ENCODE data around the gene GDF2. TPM values are rescaled to one million over a fixed set of nuclear protein-coding genes. Genes with fewer than 3 reads are reported as not detected.

The GDF2 gene
- total RNA-seq, 1 donor from 2014 or later, result not detected

DNA sequence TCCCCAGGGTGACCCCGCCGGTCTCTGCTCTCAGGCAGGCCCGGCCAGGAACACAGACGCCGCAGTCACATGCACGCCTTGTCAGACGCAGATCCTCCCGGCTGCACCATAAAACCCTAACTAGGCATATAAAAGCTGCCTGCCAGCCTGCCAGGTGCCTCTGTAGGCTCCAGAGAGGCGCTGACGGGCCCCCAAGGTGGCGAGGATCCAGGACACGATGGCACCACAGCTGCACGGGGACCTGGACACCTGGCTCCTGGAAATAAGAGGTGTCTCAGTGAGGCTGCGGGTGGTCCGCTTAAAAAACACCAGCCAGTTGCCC lies 44.1 kb upstream of the GDF2 start:
- DNase-seq (ENCODE audit: low spot score), result no peak
- H3K36me3 Mint-ChIP-seq (ENCODE audit: low read depth), result no peaks in the 10 kb centered on the region

GRCh38 chr10:47278720-47279119 lies 43.5 kb upstream of the GDF2 start:
- Mint-ChIP-seq H3K27ac (ENCODE audit: unreplicated experiment) (no peak overlapping the region), H3K36me3 (ENCODE audit: low read depth) (no peaks in the 10 kb centered on the region), H3K9me3 (ENCODE audit: low read depth) (peaks cover 4% of the 10 kb centered on the region), H3K4me3 (ENCODE audit: unreplicated experiment) (no peak overlapping the region), H3K4me1 (ENCODE audit: low read depth) (no peaks in the 10 kb centered on the region), H3K27me3 (ENCODE audit: low read depth) (peaks cover 21% of the 10 kb centered on the region)
- no peak for TF ChIP-seq CTCF (IDR thresholded peaks at IDR 0.05)
- DNase-seq (ENCODE audit: low spot score), result no peak

More for the DNA sequence above, 44.1 kb upstream of the GDF2 start:
- TF ChIP-seq CTCF (IDR thresholded peaks at IDR 0.05), result no peak
- Mint-ChIP-seq H3K4me1 (ENCODE audit: low read depth) (no peaks in the 10 kb centered on the region), H3K4me3 (ENCODE audit: unreplicated experiment) (no peak overlapping the region), H3K27ac (ENCODE audit: unreplicated experiment) (no peak overlapping the region), H3K9me3 (ENCODE audit: low read depth) (peaks cover 10% of the 10 kb centered on the region), H3K27me3 (ENCODE audit: low read depth) (peaks cover 21% of the 10 kb centered on the region)

- Mint-ChIP-seq H3K4me3 (ENCODE audit: unreplicated experiment) (no peak overlapping the region), H3K4me1 (ENCODE audit: low read depth) (no peaks in the 10 kb centered on the region), H3K27me3 (ENCODE audit: low read depth) (peaks cover 21% of the 10 kb centered on the region), H3K9me3 (ENCODE audit: low read depth) (no peaks in the 10 kb centered on the region), H3K27ac (ENCODE audit: unreplicated experiment) (no peak overlapping the region), H3K36me3 (ENCODE audit: low read depth) (no peaks in the 10 kb centered on the region)
- no peak for DNase-seq (ENCODE audit: low spot score)
- no peak for TF ChIP-seq CTCF (IDR thresholded peaks at IDR 0.05)
These were observed 43.0 kb upstream of the GDF2 start for GRCh38 chr10:47279276-47279675.

- DNase-seq (ENCODE audit: low spot score), result no peak
- no peaks in the 10 kb centered on the region for H3K36me3 Mint-ChIP-seq (ENCODE audit: low read depth)
- no peak overlapping the region for H3K4me3 Mint-ChIP-seq (ENCODE audit: unreplicated experiment)
- H3K4me1 Mint-ChIP-seq (ENCODE audit: low read depth), result no peaks in the 10 kb centered on the region
- no peak for TF ChIP-seq CTCF (IDR thresholded peaks at IDR 0.05)
- H3K27me3 Mint-ChIP-seq (ENCODE audit: low read depth), result peaks cover 26% of the 10 kb centered on the region
- no peak overlapping the region for H3K27ac Mint-ChIP-seq (ENCODE audit: unreplicated experiment)
- no peaks in the 10 kb centered on the region for H3K9me3 Mint-ChIP-seq (ENCODE audit: low read depth)
These were observed 40.1 kb upstream of the GDF2 start for GRCh38 chr10:47282005-47282656.

- Mint-ChIP-seq H3K27me3 (ENCODE audit: low read depth) (peaks cover 26% of the 10 kb centered on the region), H3K9me3 (ENCODE audit: low read depth) (no peaks in the 10 kb centered on the region), H3K27ac (ENCODE audit: unreplicated experiment) (no peak overlapping the region), H3K4me1 (ENCODE audit: low read depth) (no peaks in the 10 kb centered on the region), H3K4me3 (ENCODE audit: unreplicated experiment) (no peak overlapping the region), H3K36me3 (ENCODE audit: low read depth) (no peaks in the 10 kb centered on the region)
- no peak for TF ChIP-seq CTCF (IDR thresholded peaks at IDR 0.05)
- DNase-seq (ENCODE audit: low spot score), result no peak
These were observed 39.6 kb upstream of the GDF2 start for GRCh38 chr10:47282657-47283018.
